T-helper 2 cell treated with Interferon-gamma antibody and Interleukin-4, amounts not matched to agents 100 ng/mL and 5 ng/mL, for 36 hours (primary cell): Measurements from ENCODE around the gene ELL3. TPM values are rescaled to one million over a fixed set of nuclear protein-coding genes. Genes with fewer than 3 reads are reported as not detected.
"Not testable (repeated sequence)": the region's sequence is repeated elsewhere in the genome, so short reads cannot be mapped to it uniquely, and the experiment has no call there.

Source experiments
- intact Hi-C: fragments of 100-400 bp; cut with micrococcal nuclease; formaldehyde crosslinking; loops from one replicate; pipeline ENCODE4 v1.15.1; 2023
- total RNA-seq: library from RNA; stranded (reverse); gene quantifications from 2 replicates; pipeline ENCODE4 v1.2.3, GENCODE V29; 2022

The ELL3 gene
- total RNA-seq, 1 donor from 2014 or later = 1.4 TPM

- intact Hi-C loops = loop anchor here (1.0 to 5.0 kb wide), 5 partner anchors 7 to 281 kb away; partner anchors contain the start of genes HYPK, MFAP1 and SERINC4
These were observed 16.2 kb upstream of the ELL3 start for GRCh38 chr15:43792761-43793476.

- intact Hi-C loops = loop anchor here (1.0 to 5.0 kb wide), 5 partner anchors 8 to 280 kb away; partner anchors contain the start of genes HYPK, MFAP1 and SERINC4
These were observed 15.4 kb upstream of the ELL3 start, which contains the start of gene SERF2 for GRCh38 chr15:43791993-43792760. Gene SERF2 (plus strand): TSS chr15:43792320. CDS start chr15:43792377, 57 bp downstream.

GRCh38 chr15:43789409-43789808, 12.6 kb upstream of the ELL3 start:
- intact Hi-C loops = no loop called here

GRCh38 chr15:43779016-43779415, 2.2 kb upstream of the ELL3 start:
- intact Hi-C loops = no loop called here

DNA sequence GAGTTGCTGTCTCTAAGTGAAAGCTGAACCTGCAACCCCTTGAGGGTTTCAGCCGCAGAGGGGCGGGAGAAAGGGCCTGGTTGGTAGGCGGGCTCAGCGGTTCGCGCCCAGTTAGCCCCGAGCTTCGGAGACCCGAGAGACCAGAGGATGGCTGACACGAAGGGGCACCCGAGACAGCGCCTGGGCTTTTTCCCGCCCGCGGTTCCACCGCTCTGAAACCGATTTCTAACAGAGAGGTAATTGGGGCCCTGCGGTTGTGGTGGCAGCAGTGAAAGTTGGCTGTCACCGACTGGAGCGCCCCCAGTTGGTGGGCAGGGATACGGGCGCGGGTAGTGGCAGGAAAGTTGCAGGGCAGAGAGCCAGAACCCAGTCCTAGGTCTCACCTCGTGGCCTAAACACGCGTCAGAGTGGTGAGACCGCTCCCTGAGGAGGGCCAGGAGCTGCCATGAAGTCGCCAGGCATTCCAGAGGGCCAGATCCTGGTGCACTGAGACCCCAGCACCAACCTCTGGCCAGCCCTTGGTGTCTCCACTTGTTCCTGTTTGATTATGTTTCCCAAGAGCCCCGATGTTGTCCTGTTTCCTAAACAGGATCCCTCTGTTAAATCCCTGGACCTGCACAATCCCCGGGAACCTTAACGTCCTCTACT, 625 bp upstream of the ELL3 start:
- intact Hi-C loops = loop anchor here (1.0 kb wide), 2 partner anchors 15 to 49 kb away; partner anchors contain the start of gene SERF2

DNA sequence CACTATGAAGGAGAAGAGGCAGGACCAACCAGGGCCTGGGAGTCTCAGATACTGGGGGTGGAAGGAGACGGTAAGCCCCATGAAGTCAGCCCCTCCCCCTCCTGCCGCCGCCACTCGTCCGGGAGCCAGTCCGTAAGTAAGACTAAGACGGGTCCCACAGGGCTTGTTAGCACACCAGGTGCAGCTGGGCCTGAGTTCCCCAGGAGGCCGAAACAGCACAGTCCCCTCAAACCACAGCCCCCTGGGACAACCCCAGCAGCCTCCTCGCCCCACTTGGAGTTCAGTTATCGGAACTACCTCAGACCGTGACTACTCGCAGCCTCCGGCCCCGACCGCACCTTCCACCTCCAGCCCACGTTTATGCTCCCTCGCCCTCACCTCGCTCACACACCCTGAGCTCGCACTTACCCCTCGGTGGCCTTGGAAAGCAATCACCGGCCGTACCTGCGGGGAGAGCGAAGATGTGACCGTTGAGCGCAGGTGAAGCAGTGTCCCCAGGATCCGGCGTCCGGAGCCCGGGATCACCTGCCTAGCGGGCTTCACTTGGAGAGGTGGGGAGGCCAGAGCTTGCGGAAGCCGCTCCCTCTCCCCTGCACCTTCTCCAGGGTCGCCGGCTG, 557 bp downstream of the ELL3 start:
- intact Hi-C loops = loop anchor here (1.0 kb wide), 1 partner anchor 266 kb away; no protein-coding TSS in a partner anchor

DNA sequence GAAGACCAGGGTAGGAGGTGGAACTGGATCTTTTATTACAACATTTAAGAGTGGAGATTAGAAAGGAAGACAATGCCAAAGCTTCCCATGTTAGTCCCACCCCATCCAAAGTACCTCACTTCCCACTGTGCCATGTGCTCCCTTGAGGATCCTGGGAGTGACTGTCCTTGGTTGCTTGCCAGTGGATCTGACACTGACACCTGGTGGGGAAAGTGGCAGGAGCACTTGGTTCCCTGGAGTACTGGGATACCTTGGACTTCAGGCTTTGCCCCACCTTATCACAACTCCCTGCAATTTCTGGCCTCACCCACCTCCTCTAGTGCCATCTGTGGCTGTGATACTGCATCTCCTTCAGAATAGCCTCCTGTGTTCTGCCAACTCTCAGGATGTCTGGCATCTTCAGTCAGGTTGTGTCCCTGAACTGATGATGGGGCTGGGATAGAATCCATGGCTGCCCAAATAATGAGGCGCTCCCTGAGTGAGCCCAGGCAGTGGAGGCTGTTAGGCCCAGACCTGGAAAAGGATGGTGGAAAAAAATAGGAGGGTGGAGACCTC, 1.3 kb downstream of the ELL3 start:
- intact Hi-C loops = no loop called here

DNA sequence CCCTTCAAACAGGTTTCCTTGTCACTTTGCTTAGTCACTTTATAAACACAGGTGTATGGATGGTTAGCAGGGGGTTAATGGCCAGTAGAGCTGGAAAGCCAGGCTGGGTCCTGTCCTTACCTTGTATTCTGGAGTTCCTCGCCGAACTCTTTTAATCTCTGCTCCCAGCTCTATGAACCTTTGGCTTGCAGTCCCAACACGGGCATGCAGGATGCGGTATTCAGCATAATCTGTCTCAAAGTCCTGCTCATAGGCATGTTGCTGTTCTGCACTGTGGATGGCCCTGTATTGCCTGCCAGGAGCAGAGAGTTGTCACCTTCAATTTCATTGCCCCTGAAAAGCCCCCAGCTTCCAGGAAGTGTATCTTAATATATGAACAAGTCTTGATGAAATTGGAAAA, 2.7 kb downstream of the ELL3 start:
- intact Hi-C loops = no loop called here

DNA sequence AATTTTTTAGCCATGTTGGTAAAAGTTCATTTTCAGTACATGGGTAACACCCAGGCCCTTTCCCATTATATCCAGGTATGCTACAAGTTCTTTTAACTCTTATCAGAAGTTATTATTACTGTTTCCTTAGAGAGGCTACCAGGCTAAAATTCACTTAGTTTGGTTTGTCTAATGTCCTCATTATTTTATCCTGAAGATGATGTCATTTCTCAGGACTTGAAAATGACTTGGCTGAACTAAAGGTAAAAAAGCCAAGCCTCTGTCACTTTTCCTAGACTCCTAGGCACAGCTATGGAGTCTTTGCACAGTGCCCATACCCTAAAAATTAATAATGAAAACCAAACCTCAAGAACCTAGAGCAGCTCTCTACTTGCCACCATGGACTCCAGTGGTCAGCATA, 4.1 kb downstream of the ELL3 start:
- intact Hi-C loops = no loop called here

- intact Hi-C loops = no loop called here
These were observed 5.0 kb downstream of the ELL3 start for GRCh38 chr15:43771816-43772215.

- intact Hi-C loops = no loop called here
These were observed 7.1 kb downstream of the ELL3 start for GRCh38 chr15:43769584-43770228.

DNA sequence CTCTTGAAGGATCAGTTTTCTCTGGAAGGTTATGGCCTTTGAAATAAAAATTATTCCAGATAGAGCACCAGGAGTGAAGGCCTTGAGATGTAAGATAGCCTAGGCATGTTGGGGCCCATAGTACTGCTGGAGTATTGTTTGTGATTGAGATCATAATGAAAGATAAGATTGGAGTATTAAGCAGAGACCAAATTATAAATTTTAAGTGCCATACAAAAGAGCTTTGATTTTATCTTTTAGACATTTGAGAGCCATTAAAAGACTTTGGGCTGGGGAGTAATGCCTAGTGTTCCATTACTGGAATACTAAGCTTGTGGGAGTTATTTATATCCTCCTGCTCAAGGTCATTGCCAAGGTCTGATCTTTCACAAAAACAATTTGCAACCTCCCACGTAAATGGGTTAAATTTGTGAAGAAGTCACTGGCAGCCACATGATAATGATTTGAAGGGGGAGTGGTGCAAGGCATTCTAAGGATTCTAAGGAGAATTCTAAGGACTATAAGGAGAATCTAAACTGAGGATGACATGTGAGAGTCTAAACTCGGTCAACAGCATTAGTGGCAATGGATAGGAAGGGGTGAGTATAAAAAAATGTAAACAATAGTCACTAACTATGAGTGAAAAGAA, 12.8 kb downstream of the ELL3 start:
- intact Hi-C loops = no loop called here

GRCh38 chr15:43762824-43763223, 13.9 kb downstream of the ELL3 start:
- intact Hi-C loops = no loop called here

GRCh38 chr15:43751885-43752284, 24.9 kb downstream of the ELL3 start:
- intact Hi-C loops = no loop called here

DNA sequence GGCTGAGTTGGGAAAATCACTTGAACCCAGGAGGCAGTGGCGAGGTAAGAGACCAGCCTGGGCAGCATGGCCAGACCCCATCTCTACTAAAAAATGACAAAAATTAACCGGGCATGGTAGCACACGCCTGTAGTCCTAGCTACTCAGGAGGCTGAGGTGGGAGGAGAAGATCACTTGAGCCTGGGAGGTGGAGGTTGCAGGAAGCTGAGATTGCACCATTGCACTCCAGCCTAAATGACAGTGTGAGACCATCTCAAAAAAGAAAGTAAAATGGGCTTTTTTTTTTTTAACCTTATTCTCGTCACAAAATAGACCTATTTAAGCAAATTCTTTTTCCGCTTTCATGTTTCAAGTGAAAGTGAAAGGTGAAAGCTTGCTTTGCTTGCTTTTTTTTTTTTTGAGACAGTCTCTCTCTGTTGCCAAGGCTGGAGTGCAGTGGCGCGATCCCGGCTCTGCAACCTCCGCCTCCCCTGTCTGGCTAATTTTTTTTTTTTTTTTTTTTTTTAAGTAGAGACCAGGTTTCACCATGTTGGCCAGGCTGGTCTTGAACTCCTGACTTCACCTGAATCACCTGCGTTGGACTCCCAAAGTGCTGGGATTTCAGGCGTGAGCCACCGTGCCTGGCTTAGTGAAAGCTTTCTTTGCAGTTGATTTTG, 26.9 kb downstream of the ELL3 start:
- intact Hi-C loops = loop anchor here (1.0 to 2.0 kb wide), 2 partner anchors 42 to 75 kb away; partner anchors contain the start of genes MFAP1 and SERF2

DNA sequence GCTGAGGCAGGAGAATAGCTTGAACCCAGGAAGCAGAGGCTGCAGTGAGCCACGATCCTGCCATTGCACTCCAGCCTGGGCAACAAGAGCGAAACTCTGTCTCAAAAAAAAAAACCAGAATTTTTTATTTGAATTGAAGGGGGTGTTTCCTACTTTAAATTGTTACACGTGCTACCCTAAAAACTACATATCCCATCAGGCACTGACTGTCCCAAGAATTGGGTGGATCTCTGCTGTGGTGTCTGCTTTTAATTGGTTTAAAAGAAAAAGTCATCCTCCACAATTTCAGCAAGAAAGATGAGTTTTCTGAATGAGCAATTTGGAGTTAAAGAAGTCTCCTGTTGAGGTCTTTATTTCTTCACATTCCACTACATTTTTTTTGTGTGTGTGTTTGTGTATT, 28.4 kb downstream of the ELL3 start:
- intact Hi-C loops = loop anchor here (2.0 kb wide), 1 partner anchor 76 kb away; the partner anchor contains the start of gene MFAP1

- intact Hi-C loops = not testable (repeated sequence)
These were observed 29.9 kb downstream of the ELL3 start for GRCh38 chr15:43746903-43747309.

GRCh38 chr15:43746245-43746902, 30.4 kb downstream of the ELL3 start, which contains the start of gene PDIA3:
Gene PDIA3 (plus strand): TSS chr15:43746438. CDS start chr15:43746540, 102 bp downstream.
- intact Hi-C loops = not testable (repeated sequence)

GRCh38 chr15:43735416-43735815, 41.4 kb downstream of the ELL3 start:
- intact Hi-C loops = no loop called here
